CD4-positive, alpha-beta T cell treated with Interleukin-4 for 1 hour (primary cell): Measurements from ENCODE around the gene ERC1.
"Not testable (repeated sequence)": the region's sequence is repeated elsewhere in the genome, so short reads cannot be mapped to it uniquely, and the experiment has no call there.

Experiments
- DNase-seq, 2 donors: peaks; one replicate each; pipeline ENCODE4 v3.0.0-alpha.2; 2020 to 2022

Gene ERC1

GRCh38 chr12:1034243-1034642 is 43.2 kb downstream of the ERC1 start:
- DNase-seq, result no peak

GRCh38 chr12:1034751-1035457 is 43.9 kb downstream of the ERC1 start:
- no peak for DNase-seq

GRCh38 chr12:1041478-1041877 is 50.5 kb downstream of the ERC1 start:
- no peak for DNase-seq

- DNase-seq, result no peak
Measured at GRCh38 chr12:1044199-1044598, 53.2 kb downstream of the ERC1 start.

- DNase-seq, result no peak
Measured at GRCh38 chr12:1044696-1045095, 53.7 kb downstream of the ERC1 start.

- no peak for DNase-seq
Measured at GRCh38 chr12:1046727-1047126, 55.7 kb downstream of the ERC1 start.

- DNase-seq, result peak in 1 of 2 donors; percentile 1
Measured at GRCh38 chr12:1047898-1048660, 57.1 kb downstream of the ERC1 start.

- DNase-seq, result no peak
Measured at GRCh38 chr12:1050059-1050707, 59.2 kb downstream of the ERC1 start.

GRCh38 chr12:1051672-1052071 is 60.6 kb downstream of the ERC1 start:
- DNase-seq, result not testable (repeated sequence)

- no peak for DNase-seq
Measured at GRCh38 chr12:1053690-1054089, 62.7 kb downstream of the ERC1 start.

- DNase-seq, result no peak
Measured at GRCh38 chr12:1054117-1054870, 63.3 kb downstream of the ERC1 start.

- no peak for DNase-seq
Measured at GRCh38 chr12:1056390-1056789, 65.4 kb downstream of the ERC1 start.

- DNase-seq, result no peak
Measured at GRCh38 chr12:1058423-1058822, 67.4 kb downstream of the ERC1 start.

- no peak for DNase-seq
Measured at GRCh38 chr12:1059162-1059561, 68.1 kb downstream of the ERC1 start.

- no peak for DNase-seq
Measured at GRCh38 chr12:1063852-1064251, 72.8 kb downstream of the ERC1 start.

- no peak for DNase-seq
Measured at GRCh38 chr12:1064317-1064716, 73.3 kb downstream of the ERC1 start.

GRCh38 chr12:1065629-1066028 is 74.6 kb downstream of the ERC1 start:
- no peak for DNase-seq

- no peak for DNase-seq
Measured at GRCh38 chr12:1069846-1070245, 78.8 kb downstream of the ERC1 start.

GRCh38 chr12:1071182-1071581 is 80.2 kb downstream of the ERC1 start:
- no peak for DNase-seq

GRCh38 chr12:1073652-1074051 is 82.6 kb downstream of the ERC1 start:
- no peak for DNase-seq

- no peak for DNase-seq
Measured at GRCh38 chr12:1077036-1077803, 86.2 kb downstream of the ERC1 start.

GRCh38 chr12:1078002-1078401 is 87.0 kb downstream of the ERC1 start:
- no peak for DNase-seq
